Activated T-cell treated with anti-CD3 and anti-CD28 coated beads, Interleukin-2, amount 50 U/mL, for 72 hours (primary cell): Measurements from ENCODE around the gene TIAM1. TPM values are rescaled to one million over a fixed set of nuclear protein-coding genes. Genes with fewer than 3 reads are reported as not detected.

Experiments used
- ATAC-seq, 2 donors: fragments of 150-1000 bp; cut with Tn5 transposase; replicated peaks in 1 of 2; 2 replicates each; pipeline ENCODE4 v1.10.0; 2021; ENCODE audit warnings: moderate library complexity in 2 of 2, mild to moderate bottlenecking in 1 of 2
- DNase-seq, 2 donors: peaks; one replicate each; pipeline ENCODE4 v3.0.0; 2021 to 2022; ENCODE audit warnings: mixed read lengths in 1 of 2
- H3K27ac Mint-ChIP-seq: one replicate; pipeline ENCODE4 v1.8.0; 2022; ENCODE audit warnings: mild to moderate bottlenecking, moderate library complexity, mixed read lengths
- H3K27me3 Mint-ChIP-seq: one replicate; pipeline ENCODE4 v1.8.0; 2022; ENCODE audit warnings: low read depth, mixed read lengths
- H3K36me3 Mint-ChIP-seq, 2 donors: one replicate each; pipeline ENCODE4 v1.8.0; 2022; ENCODE audit warnings: mixed read lengths in 2 of 2, mild to moderate bottlenecking in 1 of 2; ENCODE audit not compliant: insufficient read depth in 2 of 2
- H3K4me1 Mint-ChIP-seq: one replicate; pipeline ENCODE4 v1.8.0; 2022; ENCODE audit warnings: low read depth, mixed read lengths
- H3K4me3 Mint-ChIP-seq, 2 donors: one replicate each; pipeline ENCODE4 v1.8.0; 2022; ENCODE audit warnings: mild to moderate bottlenecking in 2 of 2, mixed read lengths in 2 of 2, moderate library complexity in 2 of 2
- H3K9me3 Mint-ChIP-seq, 2 donors: one replicate each; pipeline ENCODE4 v1.8.0; 2022; ENCODE audit warnings: mixed read lengths in 2 of 2
- total RNA-seq, 2 donors: library from RNA; stranded (reverse); gene quantifications; one replicate each; pipeline ENCODE4 v1.2.3, GENCODE V29; 2022

The TIAM1 gene
- total RNA-seq, 2 donors from 2014 or later, result 62.2 to 63.7 TPM

DNA sequence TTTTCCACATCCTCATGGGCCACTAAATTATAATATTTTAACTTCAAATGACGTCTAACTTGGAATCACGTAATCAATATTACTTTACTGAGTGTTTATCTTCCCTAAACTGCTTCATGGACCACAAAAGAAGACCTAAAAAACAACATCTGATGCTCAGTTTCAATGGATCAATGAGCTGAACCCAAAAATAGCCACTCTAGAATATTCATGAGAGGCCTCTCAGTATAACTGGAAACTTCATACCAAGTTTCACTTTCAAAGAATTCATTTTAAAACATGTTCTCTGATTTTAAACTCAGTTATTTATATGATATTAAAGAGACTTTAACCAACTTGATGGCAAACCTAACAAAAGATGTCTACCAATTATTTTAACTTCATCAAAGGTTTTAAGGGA lies 23.7 kb upstream of the TIAM1 start:
- Mint-ChIP-seq H3K27me3 (no peaks in the 10 kb centered on the region), H3K36me3 (no peaks in the 10 kb centered on the region), H3K4me1 (peaks cover 63% of the 10 kb centered on the region), H3K27ac (no peak overlapping the region), H3K4me3 (no peak overlapping the region), H3K9me3 (no peaks in the 10 kb centered on the region)
- no peak for ATAC-seq
- DNase-seq, result no peak

DNA sequence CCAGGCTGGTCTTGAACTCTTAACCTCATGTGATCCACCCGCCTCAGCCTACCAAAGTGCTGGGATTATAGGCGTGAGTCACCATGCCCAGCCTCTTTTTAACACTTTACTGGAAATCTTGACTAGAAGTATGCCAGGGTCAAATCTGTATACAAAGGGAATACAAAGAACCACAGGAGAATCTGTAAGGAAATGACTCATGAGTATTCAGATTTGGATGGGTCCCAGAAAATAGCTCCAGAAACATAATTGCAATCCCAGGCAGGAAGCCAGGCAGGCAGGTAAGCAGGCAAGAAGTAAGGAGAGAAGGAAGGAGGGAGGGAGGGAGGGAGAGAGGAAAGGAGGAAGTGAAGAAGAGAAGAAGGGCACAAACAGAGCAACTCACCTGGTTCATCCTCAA lies 22.8 kb upstream of the TIAM1 start:
- Mint-ChIP-seq H3K4me3 (no peak overlapping the region), H3K36me3 (no peaks in the 10 kb centered on the region), H3K4me1 (peaks cover 67% of the 10 kb centered on the region), H3K27ac (no peak overlapping the region), H3K9me3 (no peaks in the 10 kb centered on the region), H3K27me3 (no peaks in the 10 kb centered on the region)
- no peak for DNase-seq
- ATAC-seq, result no peak

DNA sequence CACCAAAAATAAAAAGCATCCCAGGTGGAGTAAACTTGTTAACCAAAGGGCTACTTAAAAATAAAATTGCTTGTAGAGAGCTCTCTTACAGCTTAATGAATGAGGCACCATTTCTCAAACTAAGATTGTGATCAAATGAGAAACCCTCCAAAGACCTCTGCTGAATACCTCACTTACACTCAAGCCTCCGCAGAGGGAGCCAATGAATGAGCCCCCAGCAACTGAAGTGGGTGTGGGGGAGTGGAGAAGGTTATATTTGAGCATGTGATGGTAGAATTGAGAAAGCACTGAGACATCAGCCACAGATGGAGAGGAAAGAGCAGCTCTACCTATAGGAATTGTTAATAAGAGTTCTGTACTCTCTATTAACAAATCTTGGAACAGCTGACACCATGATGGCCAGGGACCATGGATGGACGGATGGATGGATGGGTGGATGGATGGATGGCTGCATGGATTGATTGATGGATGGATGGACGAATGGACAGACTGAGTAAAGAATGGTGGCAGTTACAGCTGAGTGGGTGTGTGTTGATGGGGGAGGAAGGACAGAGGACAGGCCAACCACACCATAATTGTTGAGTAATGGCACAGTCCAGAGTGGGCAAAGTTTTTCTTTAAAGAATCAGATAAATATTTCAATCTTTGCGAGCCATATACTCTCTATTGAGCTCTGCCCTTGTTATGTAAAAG lies 20.3 kb upstream of the TIAM1 start:
- peaks cover 0 to 1% of the 10 kb centered on the region in 2 donors for H3K9me3 Mint-ChIP-seq
- H3K27me3 Mint-ChIP-seq, result no peaks in the 10 kb centered on the region
- DNase-seq, result peak in 1 of 2 donors; percentile 38
- H3K4me3 Mint-ChIP-seq, result peak overlapping the region; percentile 52 to 78
- peaks cover 3 to 4% of the 10 kb centered on the region in 2 donors for H3K36me3 Mint-ChIP-seq
- ATAC-seq, result peak; percentile 86 to 88
- H3K27ac Mint-ChIP-seq, result peak overlapping the region; percentile 85
- peaks cover 67% of the 10 kb centered on the region for H3K4me1 Mint-ChIP-seq

DNA sequence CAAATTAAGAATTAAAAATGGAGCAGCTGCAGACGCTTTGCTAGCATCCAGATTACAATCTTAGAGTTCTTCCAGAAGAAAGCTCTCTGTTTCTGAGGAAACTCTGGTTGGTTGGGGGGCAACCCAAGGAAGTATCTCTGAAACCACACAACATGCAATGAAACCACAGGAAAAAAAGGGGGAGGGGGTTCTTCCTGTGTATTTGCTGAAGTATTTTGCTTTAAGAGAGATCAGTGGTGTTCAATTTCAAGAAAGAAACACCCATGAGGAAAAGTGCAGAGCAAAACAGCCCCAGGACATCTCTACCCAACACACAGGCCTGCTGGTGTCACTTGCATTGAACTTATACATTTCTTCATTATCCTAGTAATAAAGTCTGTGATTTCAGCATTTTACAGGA lies 19.7 kb upstream of the TIAM1 start:
- peaks cover 5 to 6% of the 10 kb centered on the region in 2 donors for H3K36me3 Mint-ChIP-seq
- no peaks in the 10 kb centered on the region for H3K27me3 Mint-ChIP-seq
- peaks cover 65% of the 10 kb centered on the region for H3K4me1 Mint-ChIP-seq
- H3K4me3 Mint-ChIP-seq, result peak overlapping the region; percentile 52 to 78
- ATAC-seq (peak in 1 of 2 donors; percentile 33), DNase-seq (no peak)
- H3K9me3 Mint-ChIP-seq, result peaks cover 0 to 3% of the 10 kb centered on the region in 2 donors
- H3K27ac Mint-ChIP-seq, result peak overlapping the region; percentile 85

DNA sequence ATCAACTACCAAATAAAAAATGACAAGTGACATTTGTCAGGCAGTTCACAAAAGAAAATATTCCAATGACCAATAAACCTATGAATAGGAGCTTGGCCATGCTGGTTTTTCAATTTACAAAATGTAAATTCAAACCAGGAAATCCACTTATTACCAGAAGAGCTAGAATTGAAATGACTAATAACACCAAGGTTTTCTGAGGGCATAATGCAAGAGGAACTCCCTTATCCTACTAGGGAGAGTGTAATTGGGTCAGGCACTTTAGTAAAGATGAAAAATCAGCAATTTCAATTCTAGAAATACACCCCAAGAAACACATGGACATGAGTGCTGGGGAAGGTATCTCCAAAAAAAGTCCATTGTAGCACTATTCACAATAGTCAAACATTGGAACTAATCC lies 16.7 kb upstream of the TIAM1 start:
- Mint-ChIP-seq H3K36me3 (peaks cover 5 to 6% of the 10 kb centered on the region in 2 donors), H3K9me3 (peaks cover 0 to 3% of the 10 kb centered on the region in 2 donors), H3K27me3 (no peaks in the 10 kb centered on the region), H3K27ac (no peak overlapping the region), H3K4me3 (no peak overlapping the region), H3K4me1 (peaks cover 45% of the 10 kb centered on the region)
- ATAC-seq (no peak), DNase-seq (no peak)

DNA sequence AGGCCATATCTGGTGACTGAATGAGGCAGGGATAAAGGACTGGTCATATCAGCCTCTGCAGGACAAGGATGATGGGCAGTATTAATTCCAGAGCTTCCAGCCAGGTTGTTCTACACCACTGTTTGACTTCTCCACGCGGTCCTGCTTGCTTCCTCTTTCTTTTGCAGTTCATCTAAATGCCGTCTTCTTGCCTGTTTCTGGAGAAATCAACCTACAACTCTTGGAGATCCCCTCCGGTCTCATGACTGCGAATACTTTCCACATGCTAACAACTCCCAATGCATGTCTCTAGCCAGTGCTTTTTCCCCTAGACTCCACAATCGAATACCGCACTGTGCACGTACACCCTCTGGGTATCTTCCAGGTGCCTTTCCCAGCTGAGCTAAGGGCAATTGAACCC lies 14.1 kb upstream of the TIAM1 start:
- Mint-ChIP-seq H3K4me1 (peaks cover 26% of the 10 kb centered on the region), H3K36me3 (peaks cover 5 to 6% of the 10 kb centered on the region in 2 donors), H3K4me3 (no peak overlapping the region), H3K27ac (no peak overlapping the region), H3K27me3 (no peaks in the 10 kb centered on the region), H3K9me3 (peaks cover 0 to 3% of the 10 kb centered on the region in 2 donors)
- DNase-seq (no peak), ATAC-seq (no peak)

DNA sequence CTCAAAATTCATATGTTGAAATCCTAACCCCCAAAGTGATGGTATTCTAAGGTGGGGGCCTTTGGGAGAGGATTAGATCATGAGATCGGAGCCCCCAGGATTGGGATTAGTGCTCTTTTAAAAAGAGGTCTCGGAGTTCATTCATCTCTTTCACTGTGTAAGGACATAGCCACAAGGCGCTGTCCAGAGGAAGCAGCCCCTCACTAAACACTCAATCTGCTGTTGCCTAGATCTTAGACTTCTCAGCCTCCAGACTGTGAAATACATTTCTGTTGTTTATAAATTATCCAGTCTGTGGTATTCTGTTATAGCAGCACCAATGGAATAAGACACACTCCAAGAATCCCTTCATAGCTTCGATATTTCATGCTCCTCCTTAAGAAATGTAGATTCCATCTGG lies 12.4 kb upstream of the TIAM1 start:
- H3K9me3 Mint-ChIP-seq, result peaks cover 0 to 3% of the 10 kb centered on the region in 2 donors
- no peaks in the 10 kb centered on the region for H3K27me3 Mint-ChIP-seq
- DNase-seq (no peak), ATAC-seq (no peak)
- peaks cover 32% of the 10 kb centered on the region for H3K4me1 Mint-ChIP-seq
- H3K4me3 Mint-ChIP-seq, result no peak overlapping the region
- no peak overlapping the region for H3K27ac Mint-ChIP-seq
- peaks cover 5 to 6% of the 10 kb centered on the region in 2 donors for H3K36me3 Mint-ChIP-seq

DNA sequence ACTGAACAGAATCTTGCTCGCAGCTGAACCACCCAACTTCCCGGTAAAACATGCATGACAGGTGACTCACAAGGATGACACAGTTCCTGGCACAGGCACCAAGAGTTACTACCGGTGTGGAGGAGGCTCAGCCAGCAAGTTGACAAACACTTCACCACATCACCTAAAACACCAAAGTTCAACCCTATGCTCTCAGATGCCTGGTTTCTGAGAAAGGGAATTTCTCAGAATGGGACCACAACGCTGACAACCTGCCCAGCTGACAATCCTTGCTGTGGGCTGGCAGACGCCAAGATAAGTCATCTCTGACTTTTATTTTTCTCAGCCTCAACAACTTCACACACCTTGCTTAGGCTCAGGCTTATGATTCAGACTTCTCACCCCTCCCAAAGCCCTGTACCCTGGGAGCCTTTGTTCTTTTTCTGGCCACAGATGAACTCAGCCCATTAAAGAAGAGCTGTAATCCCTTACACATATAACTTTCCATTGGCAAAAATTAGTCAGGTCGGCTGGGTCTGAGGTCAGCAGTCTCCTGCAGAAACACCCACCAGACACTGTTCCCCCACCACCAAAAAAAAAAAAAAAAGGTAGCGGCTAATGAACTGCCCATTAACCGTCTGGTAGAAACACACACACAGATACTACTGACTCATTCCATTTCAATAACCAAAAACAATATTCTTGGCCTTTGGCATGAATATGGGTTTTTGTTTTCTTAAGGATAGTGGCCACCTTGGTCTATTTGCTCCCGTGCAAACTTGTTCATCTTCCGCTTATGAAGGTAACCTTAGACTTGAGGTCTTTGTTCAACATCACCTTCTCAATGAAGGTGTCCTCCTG lies 10.8 kb upstream of the TIAM1 start:
- H3K9me3 Mint-ChIP-seq, result peaks cover 0 to 7% of the 10 kb centered on the region in 2 donors
- peaks cover 3 to 17% of the 10 kb centered on the region in 2 donors for H3K36me3 Mint-ChIP-seq
- ATAC-seq, result peak; percentile 88 to 89
- H3K27me3 Mint-ChIP-seq, result no peaks in the 10 kb centered on the region
- H3K4me1 Mint-ChIP-seq, result peaks cover 26% of the 10 kb centered on the region
- peak overlapping the region; percentile 95 for H3K27ac Mint-ChIP-seq
- DNase-seq, result peak; percentile 80 to 90
- peak overlapping the region; percentile 52 to 69 for H3K4me3 Mint-ChIP-seq

DNA sequence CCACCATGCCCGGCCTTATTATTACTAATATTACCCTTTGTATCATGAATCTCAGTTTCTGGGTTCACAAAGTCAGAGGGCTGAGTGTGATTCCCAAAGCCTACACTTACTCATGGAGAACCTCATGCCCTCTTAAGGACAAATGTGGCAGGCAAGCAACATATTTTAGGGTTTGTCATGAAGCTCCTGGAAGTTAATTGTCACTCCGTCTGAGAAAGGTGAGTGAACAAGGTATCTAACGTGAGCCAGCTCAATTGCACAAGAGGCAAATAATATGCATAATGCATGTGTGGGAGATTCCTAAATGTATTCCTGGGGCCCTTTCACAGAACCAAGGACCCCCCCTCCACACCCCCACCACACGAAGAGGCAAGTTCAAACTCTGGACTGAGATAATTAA lies 10.1 kb upstream of the TIAM1 start:
- DNase-seq (no peak), ATAC-seq (peak; percentile 4 to 7)
- H3K4me3 Mint-ChIP-seq, result peak overlapping the region; percentile 52 to 69
- no peaks in the 10 kb centered on the region for H3K27me3 Mint-ChIP-seq
- peaks cover 0 to 15% of the 10 kb centered on the region in 2 donors for H3K36me3 Mint-ChIP-seq
- H3K9me3 Mint-ChIP-seq, result peaks cover 0 to 3% of the 10 kb centered on the region in 2 donors
- H3K4me1 Mint-ChIP-seq, result peaks cover 26% of the 10 kb centered on the region
- H3K27ac Mint-ChIP-seq, result peak overlapping the region; percentile 95

DNA sequence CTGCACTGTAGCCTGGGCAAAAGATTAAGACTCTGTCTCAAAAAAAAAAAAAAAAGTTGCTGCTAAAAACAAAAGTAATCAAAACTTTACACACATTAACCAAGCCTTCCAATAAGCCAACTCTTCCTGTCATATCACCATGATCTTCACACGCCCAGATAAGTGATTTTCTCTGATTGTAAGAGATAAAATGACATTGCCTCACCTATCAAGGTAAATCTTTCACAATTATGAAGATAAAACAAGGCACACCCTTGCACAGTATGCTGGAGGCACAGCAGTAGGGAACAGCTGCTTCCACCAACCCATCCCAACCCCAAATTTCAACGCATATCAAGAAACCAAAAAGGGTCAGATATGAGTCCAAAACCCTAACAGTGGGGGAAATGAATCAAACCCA lies 8.8 kb upstream of the TIAM1 start:
- peak in 1 of 2 donors; percentile 2 for ATAC-seq
- Mint-ChIP-seq H3K9me3 (peaks cover 0 to 3% of the 10 kb centered on the region in 2 donors), H3K4me3 (peak overlapping the region; percentile 48 to 55)

DNA sequence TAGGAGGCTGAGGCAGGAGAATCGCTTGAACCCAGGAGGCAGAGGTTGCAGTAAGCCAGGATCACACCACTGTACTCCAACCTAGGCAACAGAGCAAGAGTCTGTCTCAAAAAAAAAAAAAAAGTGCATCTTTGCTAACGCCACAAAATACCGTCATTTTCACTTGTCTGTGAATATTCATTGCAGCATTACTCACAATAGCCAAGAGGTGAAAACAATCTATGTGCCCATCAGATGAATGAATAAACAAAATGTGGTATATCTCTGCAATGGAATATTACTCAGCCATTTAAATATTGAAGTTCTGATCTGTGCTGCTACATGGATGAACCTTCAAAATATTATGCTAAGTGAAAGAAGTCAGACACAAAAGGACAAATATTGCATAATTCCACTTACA lies 7.9 kb upstream of the TIAM1 start:
- Mint-ChIP-seq H3K27ac (no peak overlapping the region), H3K27me3 (no peaks in the 10 kb centered on the region), H3K4me1 (peaks cover 26% of the 10 kb centered on the region), H3K4me3 (peak overlapping the region in 1 of 2 donors; percentile 45), H3K9me3 (peaks cover 0 to 3% of the 10 kb centered on the region in 2 donors), H3K36me3 (peaks cover 0 to 15% of the 10 kb centered on the region in 2 donors)
- DNase-seq (no peak), ATAC-seq (peak in 1 of 2 donors; percentile 4)

More for the DNA sequence above, 8.8 kb upstream of the TIAM1 start:
- DNase-seq, result peak in 1 of 2 donors; percentile 35
- H3K27me3 Mint-ChIP-seq, result no peaks in the 10 kb centered on the region
- H3K36me3 Mint-ChIP-seq, result peaks cover 0 to 15% of the 10 kb centered on the region in 2 donors
- H3K4me1 Mint-ChIP-seq, result peaks cover 26% of the 10 kb centered on the region
- H3K27ac Mint-ChIP-seq, result peak overlapping the region; percentile 17

DNA sequence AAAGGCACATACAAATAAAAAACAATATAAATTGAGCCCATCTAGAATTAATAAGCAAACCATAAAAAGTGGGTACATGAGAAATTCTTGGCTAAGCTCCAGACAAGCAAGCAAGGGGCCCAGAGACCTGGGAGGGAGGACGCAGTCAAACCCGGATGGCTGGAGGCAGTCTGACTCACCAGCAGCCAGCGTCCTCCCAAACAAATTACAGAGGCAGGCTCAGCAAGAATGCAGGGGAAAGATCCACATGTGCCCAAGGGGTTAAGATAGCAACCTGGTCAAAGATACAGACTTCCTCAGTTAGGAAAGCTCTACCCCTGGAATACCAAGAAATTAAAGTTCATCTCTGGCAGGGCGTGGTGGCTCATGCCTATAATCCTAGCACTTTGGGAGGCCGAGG lies 7.4 kb upstream of the TIAM1 start:
- no peak for DNase-seq
- no peak for ATAC-seq
- H3K36me3 Mint-ChIP-seq, result peaks cover 0 to 15% of the 10 kb centered on the region in 2 donors
- no peak overlapping the region for H3K4me3 Mint-ChIP-seq
- peaks cover 0 to 3% of the 10 kb centered on the region in 2 donors for H3K9me3 Mint-ChIP-seq
- H3K27ac Mint-ChIP-seq, result no peak overlapping the region
- H3K27me3 Mint-ChIP-seq, result no peaks in the 10 kb centered on the region
- peaks cover 29% of the 10 kb centered on the region for H3K4me1 Mint-ChIP-seq

DNA sequence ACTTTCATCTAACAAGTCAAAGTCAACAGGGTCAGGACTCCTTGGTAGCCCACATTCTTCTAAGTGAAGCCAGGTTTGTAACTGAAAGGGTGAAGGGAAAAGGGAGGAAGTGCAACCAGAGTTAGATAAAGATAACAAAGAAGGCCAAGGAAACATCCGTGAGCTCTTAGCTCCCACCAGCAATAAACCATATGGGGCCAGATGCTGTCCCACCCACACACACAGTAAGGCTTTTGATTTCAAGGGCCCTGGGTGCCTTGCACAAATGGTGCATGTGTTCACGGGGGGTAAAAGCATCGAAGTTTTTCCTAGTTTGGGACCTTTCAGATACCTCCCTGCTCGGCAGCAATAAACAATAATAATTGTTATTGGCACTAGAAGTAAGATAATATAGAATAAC lies 5.1 kb upstream of the TIAM1 start:
- Mint-ChIP-seq H3K9me3 (peaks cover 0 to 3% of the 10 kb centered on the region in 2 donors), H3K27me3 (no peaks in the 10 kb centered on the region), H3K36me3 (peaks cover 0 to 15% of the 10 kb centered on the region in 2 donors), H3K27ac (no peak overlapping the region), H3K4me3 (no peak overlapping the region), H3K4me1 (peaks cover 48% of the 10 kb centered on the region)
- DNase-seq (no peak), ATAC-seq (no peak)
